HepG2 (cell line): ENCODE measurements around the gene MCRIP2. TPM values are rescaled to one million over a fixed set of nuclear protein-coding genes. Genes with fewer than 3 reads are reported as not detected.

Experiments
- FOXA3 ChIP-seq: IDR thresholded peaks from 2 replicates; pipeline ENCODE4 v1.6.1; 2016; ENCODE audit warnings: missing genetic modification reagents, missing compliant biosample characterization
- KLF6 ChIP-seq: IDR thresholded peaks from 2 replicates; pipeline ENCODE4 v1.8.0; 2016; ENCODE audit warnings: missing biosample characterization, missing genetic modification reagents
- KMT2A ChIP-seq: sonication (generic); formaldehyde crosslinking; IDR thresholded peaks from 2 replicates; pipeline ENCODE4 v1.4.0; 2020; ENCODE audit warnings: missing genetic modification reagents
- LCORL ChIP-seq, 2 experiments: fragments of 450-650 bp in 1 of 2; sonication (generic) in 1 of 2; formaldehyde crosslinking in 1 of 2; IDR thresholded peaks; 2 replicates each; pipeline versions ENCODE4 v1.5.0 to v1.6.1; 2017 to 2020; ENCODE audit warnings: antibody characterized with exemption in 1 of 2, missing genetic modification reagents in 1 of 2
- NR2F1 ChIP-seq, 2 experiments: fragments of 450-650 bp in 1 of 2; formaldehyde crosslinking in 1 of 2; IDR thresholded peaks; 2 replicates each; pipeline versions ENCODE4 v1.5.0 to v1.6.1; 2016 to 2020; ENCODE audit warnings: mild to moderate bottlenecking in 1 of 2, missing compliant biosample characterization in 1 of 2, missing genetic modification reagents in 1 of 2, moderate library complexity in 1 of 2
- POLR2AphosphoS2 ChIP-seq: IDR thresholded peaks from 2 replicates; pipeline ENCODE4 v1.6.1; 2011; ENCODE audit warnings: low read depth, low read length, improper control_type of control experiment
- SP5 ChIP-seq: IDR thresholded peaks from 2 replicates; pipeline ENCODE4 v1.6.1; 2016; ENCODE audit warnings: low read depth, borderline replicate concordance
- SRY ChIP-seq: sonication (generic); formaldehyde crosslinking; IDR thresholded peaks from 2 replicates; pipeline ENCODE4 v1.8.0; 2022; ENCODE audit warnings: mild to moderate bottlenecking, missing genetic modification reagents
- SSRP1 ChIP-seq: IDR thresholded peaks from 2 replicates; pipeline ENCODE4 v1.6.1; 2016; ENCODE audit warnings: control low read depth
- ZFX ChIP-seq: sonication (generic); formaldehyde crosslinking; IDR thresholded peaks from 2 replicates; pipeline ENCODE4 v1.4.0; 2020; ENCODE audit warnings: mild to moderate bottlenecking, low read depth, missing genetic modification reagents, moderate library complexity
- ZNF232 ChIP-seq: sonication (generic); formaldehyde crosslinking; IDR thresholded peaks from 2 replicates; pipeline ENCODE4 v1.4.0; 2020; ENCODE audit warnings: missing genetic modification reagents, borderline replicate concordance
- ZNF317 ChIP-seq: sonication (generic); formaldehyde crosslinking; IDR thresholded peaks from 2 replicates; pipeline ENCODE4 v1.5.0; 2020; ENCODE audit warnings: mild to moderate bottlenecking, missing genetic modification reagents
- ZNF329 ChIP-seq: sonication (generic); formaldehyde crosslinking; IDR thresholded peaks from 2 replicates; pipeline ENCODE4 v1.9.0; 2021; ENCODE audit warnings: low read depth, mild to moderate bottlenecking, missing genetic modification reagents
- ZNF558 ChIP-seq: sonication (generic); formaldehyde crosslinking; IDR thresholded peaks from 2 replicates; pipeline ENCODE4 v1.9.0; 2022; ENCODE audit warnings: mild to moderate bottlenecking, missing genetic modification reagents, borderline replicate concordance
- ZNF790 ChIP-seq: sonication (generic); formaldehyde crosslinking; IDR thresholded peaks from 2 replicates; pipeline ENCODE4 v1.8.0; 2022; ENCODE audit warnings: missing genetic modification reagents, mild to moderate bottlenecking, borderline replicate concordance
- polyA plus RNA-seq, 8 experiments: library from polyadenylated mRNA; depleted of rRNA in 3 of 8; stranded (reverse) in 7 of 8; unstranded in 1 of 8; fragments of >200 nt; fragmentation: Illumina TruSeq in 4 of 8; extraction: Trizol in 4 of 8; gene quantifications; 2 replicates each; pipeline versions ENCODE4 v1.2.1 to v1.2.3, GENCODE V29; 2011 to 2016; ENCODE audit warnings: low read depth in 4 of 8, missing spikeins in 1 of 8, mixed read lengths in 1 of 8; ENCODE audit not compliant: insufficient read depth in 1 of 8
- total RNA-seq, 5 experiments: library from RNA; depleted of rRNA; stranded (reverse); fragments of >200 nt; fragmentation: Illumina TruSeq; extraction: Trizol; gene quantifications; 2 replicates each; pipeline ENCODE4 v1.2.3, GENCODE V29; 2016; ENCODE audit warnings: low read depth in 1 of 5
- TF ChIP-seq, protein P1 (sequence below): sonication (generic); formaldehyde crosslinking; IDR thresholded peaks from 2 replicates; pipeline ENCODE4 v1.4.0; 2020; ENCODE audit warnings: mild to moderate bottlenecking, missing genetic modification reagents
- TF ChIP-seq, protein P2 (sequence below): sonication (generic); formaldehyde crosslinking; IDR thresholded peaks from 2 replicates; pipeline ENCODE4 v1.4.0; 2020; ENCODE audit warnings: missing genetic modification reagents
- TF ChIP-seq, protein P3 (sequence below): sonication (generic); IDR thresholded peaks from 2 replicates; pipeline ENCODE4 v1.6.1; 2016; ENCODE audit warnings: low read depth, borderline replicate concordance
- TF ChIP-seq, protein P4 (sequence below): sonication (generic); formaldehyde crosslinking; IDR thresholded peaks from 2 replicates; pipeline ENCODE4 v1.8.0; 2022; ENCODE audit warnings: missing genetic modification reagents, mild to moderate bottlenecking, borderline replicate concordance

The MCRIP2 gene
- total and polyA plus RNA-seq, 2 of the 13 experiments (the other 11 are each of a cell fraction or from before 2014, with no cell fraction given): 39.6 to 76.7 TPM

DNA sequence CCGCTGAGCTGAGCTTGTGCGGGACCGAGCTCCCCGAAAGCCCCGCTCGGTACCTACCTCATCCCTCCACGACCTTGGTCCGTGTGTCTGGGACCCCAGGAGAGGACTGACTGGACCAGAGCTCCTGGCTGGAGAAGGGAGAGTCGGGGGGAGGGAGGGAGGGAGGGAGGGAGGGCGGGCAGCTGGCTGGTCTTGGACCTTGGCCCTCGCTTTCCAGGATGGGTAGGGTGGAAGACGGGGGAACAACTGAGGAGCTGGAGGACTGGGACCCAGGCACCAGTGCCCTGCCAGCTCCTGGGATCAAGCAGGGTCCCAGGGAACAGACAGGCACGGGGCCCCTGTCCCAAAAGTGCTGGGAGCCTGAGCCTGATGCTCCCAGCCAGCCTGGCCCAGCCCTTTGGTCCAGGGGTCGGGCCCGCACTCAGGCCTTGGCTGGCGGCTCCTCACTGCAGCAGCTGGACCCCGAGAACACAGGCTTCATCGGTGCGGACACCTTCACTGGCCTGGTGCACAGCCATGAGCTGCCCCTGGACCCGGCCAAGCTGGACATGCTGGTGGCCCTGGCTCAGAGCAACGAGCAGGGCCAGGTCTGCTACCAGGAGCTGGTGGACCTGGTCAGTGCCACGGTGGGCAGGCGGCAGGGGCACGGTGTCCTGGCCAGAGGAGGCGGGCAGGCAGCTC, 34.4 kb downstream of the MCRIP2 start (continued):
- no peak for TF ChIP-seq KMT2A (CRISPR knock-in tag)
- no peak for TF ChIP-seq POLR2AphosphoS2
- TF ChIP-seq, protein P1, sequence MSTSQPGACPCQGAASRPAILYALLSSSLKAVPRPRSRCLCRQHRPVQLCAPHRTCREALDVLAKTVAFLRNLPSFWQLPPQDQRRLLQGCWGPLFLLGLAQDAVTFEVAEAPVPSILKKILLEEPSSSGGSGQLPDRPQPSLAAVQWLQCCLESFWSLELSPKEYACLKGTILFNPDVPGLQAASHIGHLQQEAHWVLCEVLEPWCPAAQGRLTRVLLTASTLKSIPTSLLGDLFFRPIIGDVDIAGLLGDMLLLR (CRISPR knock-in tag): 0 out of 2 replicates have a peak, but pooled peaks have one; percentile 15
- no peak for TF ChIP-seq LCORL (IDR thresholded peaks at IDR 0.05)
- TF ChIP-seq LCORL (CRISPR knock-in tag; IDR thresholded peaks at IDR 0.05): 0 out of 2 replicates have a peak, but pooled peaks have one; percentile 26
- TF ChIP-seq NR2F1 (CRISPR knock-in tag; IDR thresholded peaks at IDR 0.05): no peak
- TF ChIP-seq KLF6 (CRISPR knock-in tag): no peak
- TF ChIP-seq SSRP1 (CRISPR knock-in tag): no peak
- TF ChIP-seq ZNF790 (CRISPR knock-in tag): no peak
- no peak for TF ChIP-seq SP5 (CRISPR knock-in tag)
- TF ChIP-seq, protein P2, sequence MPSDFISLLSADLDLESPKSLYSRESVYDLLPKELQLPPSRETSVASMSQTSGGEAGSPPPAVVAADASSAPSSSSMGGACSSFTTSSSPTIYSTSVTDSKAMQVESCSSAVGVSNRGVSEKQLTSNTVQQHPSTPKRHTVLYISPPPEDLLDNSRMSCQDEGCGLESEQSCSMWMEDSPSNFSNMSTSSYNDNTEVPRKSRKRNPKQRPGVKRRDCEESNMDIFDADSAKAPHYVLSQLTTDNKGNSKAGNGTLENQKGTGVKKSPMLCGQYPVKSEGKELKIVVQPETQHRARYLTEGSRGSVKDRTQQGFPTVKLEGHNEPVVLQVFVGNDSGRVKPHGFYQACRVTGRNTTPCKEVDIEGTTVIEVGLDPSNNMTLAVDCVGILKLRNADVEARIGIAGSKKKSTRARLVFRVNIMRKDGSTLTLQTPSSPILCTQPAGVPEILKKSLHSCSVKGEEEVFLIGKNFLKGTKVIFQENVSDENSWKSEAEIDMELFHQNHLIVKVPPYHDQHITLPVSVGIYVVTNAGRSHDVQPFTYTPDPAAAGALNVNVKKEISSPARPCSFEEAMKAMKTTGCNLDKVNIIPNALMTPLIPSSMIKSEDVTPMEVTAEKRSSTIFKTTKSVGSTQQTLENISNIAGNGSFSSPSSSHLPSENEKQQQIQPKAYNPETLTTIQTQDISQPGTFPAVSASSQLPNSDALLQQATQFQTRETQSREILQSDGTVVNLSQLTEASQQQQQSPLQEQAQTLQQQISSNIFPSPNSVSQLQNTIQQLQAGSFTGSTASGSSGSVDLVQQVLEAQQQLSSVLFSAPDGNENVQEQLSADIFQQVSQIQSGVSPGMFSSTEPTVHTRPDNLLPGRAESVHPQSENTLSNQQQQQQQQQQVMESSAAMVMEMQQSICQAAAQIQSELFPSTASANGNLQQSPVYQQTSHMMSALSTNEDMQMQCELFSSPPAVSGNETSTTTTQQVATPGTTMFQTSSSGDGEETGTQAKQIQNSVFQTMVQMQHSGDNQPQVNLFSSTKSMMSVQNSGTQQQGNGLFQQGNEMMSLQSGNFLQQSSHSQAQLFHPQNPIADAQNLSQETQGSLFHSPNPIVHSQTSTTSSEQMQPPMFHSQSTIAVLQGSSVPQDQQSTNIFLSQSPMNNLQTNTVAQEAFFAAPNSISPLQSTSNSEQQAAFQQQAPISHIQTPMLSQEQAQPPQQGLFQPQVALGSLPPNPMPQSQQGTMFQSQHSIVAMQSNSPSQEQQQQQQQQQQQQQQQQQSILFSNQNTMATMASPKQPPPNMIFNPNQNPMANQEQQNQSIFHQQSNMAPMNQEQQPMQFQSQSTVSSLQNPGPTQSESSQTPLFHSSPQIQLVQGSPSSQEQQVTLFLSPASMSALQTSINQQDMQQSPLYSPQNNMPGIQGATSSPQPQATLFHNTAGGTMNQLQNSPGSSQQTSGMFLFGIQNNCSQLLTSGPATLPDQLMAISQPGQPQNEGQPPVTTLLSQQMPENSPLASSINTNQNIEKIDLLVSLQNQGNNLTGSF (CRISPR knock-in tag): no peak
- TF ChIP-seq ZNF558 (CRISPR knock-in tag): no peak
- TF ChIP-seq, protein P3, sequence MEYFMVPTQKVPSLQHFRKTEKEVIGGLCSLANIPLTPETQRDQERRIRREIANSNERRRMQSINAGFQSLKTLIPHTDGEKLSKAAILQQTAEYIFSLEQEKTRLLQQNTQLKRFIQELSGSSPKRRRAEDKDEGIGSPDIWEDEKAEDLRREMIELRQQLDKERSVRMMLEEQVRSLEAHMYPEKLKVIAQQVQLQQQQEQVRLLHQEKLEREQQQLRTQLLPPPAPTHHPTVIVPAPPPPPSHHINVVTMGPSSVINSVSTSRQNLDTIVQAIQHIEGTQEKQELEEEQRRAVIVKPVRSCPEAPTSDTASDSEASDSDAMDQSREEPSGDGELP: peak; percentile 53; the same call in 1 of the 2 replicates
- TF ChIP-seq ZNF317 (CRISPR knock-in tag): no peak
- no peak for TF ChIP-seq SRY (CRISPR knock-in tag)
- TF ChIP-seq, protein P4, sequence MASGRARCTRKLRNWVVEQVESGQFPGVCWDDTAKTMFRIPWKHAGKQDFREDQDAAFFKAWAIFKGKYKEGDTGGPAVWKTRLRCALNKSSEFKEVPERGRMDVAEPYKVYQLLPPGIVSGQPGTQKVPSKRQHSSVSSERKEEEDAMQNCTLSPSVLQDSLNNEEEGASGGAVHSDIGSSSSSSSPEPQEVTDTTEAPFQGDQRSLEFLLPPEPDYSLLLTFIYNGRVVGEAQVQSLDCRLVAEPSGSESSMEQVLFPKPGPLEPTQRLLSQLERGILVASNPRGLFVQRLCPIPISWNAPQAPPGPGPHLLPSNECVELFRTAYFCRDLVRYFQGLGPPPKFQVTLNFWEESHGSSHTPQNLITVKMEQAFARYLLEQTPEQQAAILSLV (CRISPR knock-in tag): no peak
- TF ChIP-seq ZNF232: no peak
- TF ChIP-seq ZFX (CRISPR knock-in tag): peak; percentile 21; the same call in 1 of the 2 replicates
- no peak for TF ChIP-seq ZNF329
- no peak for TF ChIP-seq FOXA3 (CRISPR knock-in tag)
